NCI-H187 treated with DMSO at 0.1 percent for 48 hours (cell line): ENCODE measurements around the gene FAM13A.
"Not testable (repeated sequence)": the region's sequence is repeated elsewhere in the genome, so short reads cannot be mapped to it uniquely, and the experiment has no call there.

Source experiments
- DNase-seq: peaks from one replicate; lab custom pipeline; 2025; lab: John Stamatoyannopoulos, UW

The FAM13A gene

GRCh38 chr4:89042055-89042454, 14.9 kb downstream of the FAM13A start:
- no peak for DNase-seq

- no peak for DNase-seq
Measured at GRCh38 chr4:89039730-89040338, 17.2 kb downstream of the FAM13A start.

- DNase-seq, result no peak
Measured at GRCh38 chr4:89036535-89036934, 20.4 kb downstream of the FAM13A start.

GRCh38 chr4:89031272-89031671, 25.7 kb downstream of the FAM13A start:
- no peak for DNase-seq

- no peak for DNase-seq
Measured at GRCh38 chr4:89029591-89029990, 27.4 kb downstream of the FAM13A start.

- DNase-seq, result no peak
Measured at GRCh38 chr4:89026542-89026941, 30.4 kb downstream of the FAM13A start.

GRCh38 chr4:89024051-89024675, 32.8 kb downstream of the FAM13A start:
- DNase-seq, result peak; percentile 81

- DNase-seq, result no peak
Measured at GRCh38 chr4:89023140-89023539, 33.8 kb downstream of the FAM13A start.

- DNase-seq, result no peak
Measured at GRCh38 chr4:89022426-89023128, 34.4 kb downstream of the FAM13A start.

- DNase-seq, result no peak
Measured at GRCh38 chr4:89021684-89022083, 35.3 kb downstream of the FAM13A start.

GRCh38 chr4:89021062-89021461, 35.9 kb downstream of the FAM13A start:
- no peak for DNase-seq

GRCh38 chr4:89014897-89015296, 42.1 kb downstream of the FAM13A start:
- not testable (repeated sequence) for DNase-seq

- DNase-seq, result no peak
Measured at GRCh38 chr4:89009761-89010369, 47.1 kb downstream of the FAM13A start.

- no peak for DNase-seq
Measured at GRCh38 chr4:89009115-89009514, 47.9 kb downstream of the FAM13A start.

- DNase-seq, result no peak
Measured at GRCh38 chr4:89008166-89008565, 48.8 kb downstream of the FAM13A start.

GRCh38 chr4:89007338-89007939, 49.5 kb downstream of the FAM13A start:
- no peak for DNase-seq

GRCh38 chr4:89006307-89006706, 50.7 kb downstream of the FAM13A start:
- no peak for DNase-seq

GRCh38 chr4:89005066-89005465, 51.9 kb downstream of the FAM13A start:
- not testable (repeated sequence) for DNase-seq

- DNase-seq, result peak; percentile 83
Measured at GRCh38 chr4:89001647-89002445, 55.1 kb downstream of the FAM13A start.

GRCh38 chr4:89000844-89001360, 56.1 kb downstream of the FAM13A start:
- DNase-seq, result peak; percentile 76

GRCh38 chr4:89000382-89000781, 56.6 kb downstream of the FAM13A start:
- DNase-seq, result no peak
